Left colon (tissue), 2 donors: Measurements from ENCODE around the gene C22orf39. TPM values are rescaled to one million over a fixed set of nuclear protein-coding genes. Genes with fewer than 3 reads are reported as not detected.
A peak's percentile ranks its signal among the peaks of the same experiment; 100 is the strongest.
"Not testable (repeated sequence)": the region's sequence is repeated elsewhere in the genome, so short reads cannot be mapped to it uniquely, and the experiment has no call there.

Experiments used
- ATAC-seq: fragments of 200-7000 bp; cut with Tn5 transposase; one replicate; pipeline ENCODE4 v1.9.1; 2020; ENCODE audit warnings: mild to moderate bottlenecking, moderate library complexity
- DNase-seq, 2 donors: peaks; one replicate each; pipeline ENCODE4 v3.0.0-alpha.2; 2020
- intact Hi-C, 2 donors: fragments of 100-400 bp; cut with DNase I in 1 of 2; cut with micrococcal nuclease in 1 of 2; formaldehyde crosslinking; loops; one replicate each; pipeline versions ENCODE4 v1.11.2 to v1.14.0; 2022; cut with DNase I, micrococcal nuclease
- total RNA-seq, 2 donors: library from RNA; stranded (reverse); fragmentation: NEBNext Ultra II Directional; extraction: Animal tissue kit (Norgen Biotek cat#: 25700); gene quantifications; one replicate each; pipeline ENCODE4 v1.2.1, GENCODE V29; 2021
- donor health status: DM: no; HTN: no; CAD: no.
- donor health status: DM: yes; HTN: yes; CAD: no.

Gene C22orf39
- total RNA-seq, 2 donors from 2014 or later = 20.1 to 23.4 TPM

- intact Hi-C loops = no loop called here
- no peak for ATAC-seq
- no peak for DNase-seq
Observed at GRCh38 chr22:19457828-19458428, 10.4 kb upstream of the C22orf39 start.

GRCh38 chr22:19456541-19456940 is 9.0 kb upstream of the C22orf39 start:
- DNase-seq = no peak
- ATAC-seq = no peak
- intact Hi-C loops = no loop called here

- intact Hi-C loops = no loop called here
- no peak for ATAC-seq
- DNase-seq = no peak
Observed at GRCh38 chr22:19455585-19456370, 8.3 kb upstream of the C22orf39 start.

GRCh38 chr22:19455033-19455432 is 7.5 kb upstream of the C22orf39 start:
- ATAC-seq (no peak), DNase-seq (no peak)
- intact Hi-C loops = no loop called here

GRCh38 chr22:19454156-19454555 is 6.6 kb upstream of the C22orf39 start:
- intact Hi-C loops = no loop called here
- ATAC-seq = no peak
- no peak for DNase-seq

- no peak for DNase-seq
- ATAC-seq = no peak
- intact Hi-C loops = no loop called here
Observed at GRCh38 chr22:19453718-19454117, 6.2 kb upstream of the C22orf39 start.

- DNase-seq = no peak
Observed at GRCh38 chr22:19451570-19451969, 4.1 kb upstream of the C22orf39 start.

GRCh38 chr22:19450363-19451175 is 3.1 kb upstream of the C22orf39 start:
- DNase-seq (no peak), ATAC-seq (no peak)
- intact Hi-C loops = no loop called here

More at GRCh38 chr22:19451570-19451969, 4.1 kb upstream of the C22orf39 start:
- intact Hi-C loops = no loop called here
- no peak for ATAC-seq

- DNase-seq (no peak), ATAC-seq (no peak)
- intact Hi-C loops = no loop called here
Observed at GRCh38 chr22:19449422-19449767, 1.9 kb upstream of the C22orf39 start.

GRCh38 chr22:19448739-19449421 is 1.4 kb upstream of the C22orf39 start:
- DNase-seq (no peak), ATAC-seq (no peak)
- intact Hi-C loops = no loop called here

- intact Hi-C loops = no loop called here
- ATAC-seq = peak; percentile 69
- peak; percentile 49 to 55 for DNase-seq
Observed at GRCh38 chr22:19448076-19448607, 631 bp upstream of the C22orf39 start.

GRCh38 chr22:19446603-19447329 is 745 bp downstream of the C22orf39 start:
- intact Hi-C loops = no loop called here
- DNase-seq (no peak), ATAC-seq (peak; percentile 23)

- DNase-seq, intact Hi-C loops, ATAC-seq: not testable (repeated sequence)
Observed at GRCh38 chr22:19445279-19445982, 2.1 kb downstream of the C22orf39 start.

- DNase-seq (no peak), ATAC-seq (no peak)
- intact Hi-C loops = no loop called here
Observed at GRCh38 chr22:19443544-19444211, 3.8 kb downstream of the C22orf39 start.

- DNase-seq (no peak), ATAC-seq (no peak)
- intact Hi-C loops = no loop called here
Observed at GRCh38 chr22:19442166-19442565, 5.3 kb downstream of the C22orf39 start.

- DNase-seq (no peak), ATAC-seq (no peak)
- intact Hi-C loops = no loop called here
Observed at GRCh38 chr22:19440411-19441195, 6.9 kb downstream of the C22orf39 start.

- DNase-seq = no peak
- no peak for ATAC-seq
- intact Hi-C loops = no loop called here
Observed at GRCh38 chr22:19438298-19438697, 9.2 kb downstream of the C22orf39 start.
